Epithelial cell of proximal tubule (primary cell): ENCODE data around the gene C2orf81. TPM values are rescaled to one million over a fixed set of nuclear protein-coding genes. Genes with fewer than 3 reads are reported as not detected.

Source experiments
- DNase-seq: peaks from one replicate; pipeline ENCODE4 v3.0.0-alpha.2; 2011; ENCODE audit warnings: low read depth
- H3K4me3 ChIP-seq: 2 replicates; pipeline ENCODE4 v1.5.1; 2011; ENCODE audit warnings: low read depth, mild to moderate bottlenecking, low read length
- total RNA-seq: library from RNA; depleted of rRNA; stranded (reverse); fragments of >200 nt; gene quantifications from 2 replicates; pipeline ENCODE4 v1.2.3, GENCODE V29; 2015
- TF ChIP-seq, protein P1 (sequence below): conservative IDR thresholded peaks from 2 replicates; pipeline ENCODE4 v1.5.1; 2012; ENCODE audit warnings: low read depth, mild to moderate bottlenecking, low read length

Gene C2orf81
- total RNA-seq, 1 donor from 2014 or later, result 4.1 TPM

- TF ChIP-seq, protein P1, sequence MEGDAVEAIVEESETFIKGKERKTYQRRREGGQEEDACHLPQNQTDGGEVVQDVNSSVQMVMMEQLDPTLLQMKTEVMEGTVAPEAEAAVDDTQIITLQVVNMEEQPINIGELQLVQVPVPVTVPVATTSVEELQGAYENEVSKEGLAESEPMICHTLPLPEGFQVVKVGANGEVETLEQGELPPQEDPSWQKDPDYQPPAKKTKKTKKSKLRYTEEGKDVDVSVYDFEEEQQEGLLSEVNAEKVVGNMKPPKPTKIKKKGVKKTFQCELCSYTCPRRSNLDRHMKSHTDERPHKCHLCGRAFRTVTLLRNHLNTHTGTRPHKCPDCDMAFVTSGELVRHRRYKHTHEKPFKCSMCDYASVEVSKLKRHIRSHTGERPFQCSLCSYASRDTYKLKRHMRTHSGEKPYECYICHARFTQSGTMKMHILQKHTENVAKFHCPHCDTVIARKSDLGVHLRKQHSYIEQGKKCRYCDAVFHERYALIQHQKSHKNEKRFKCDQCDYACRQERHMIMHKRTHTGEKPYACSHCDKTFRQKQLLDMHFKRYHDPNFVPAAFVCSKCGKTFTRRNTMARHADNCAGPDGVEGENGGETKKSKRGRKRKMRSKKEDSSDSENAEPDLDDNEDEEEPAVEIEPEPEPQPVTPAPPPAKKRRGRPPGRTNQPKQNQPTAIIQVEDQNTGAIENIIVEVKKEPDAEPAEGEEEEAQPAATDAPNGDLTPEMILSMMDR, result no peak
- peak overlapping the region; percentile 72 for H3K4me3 ChIP-seq
- DNase-seq, result no peak
Measured at GRCh38 chr2:74440378-74441169, 19.2 kb upstream of the C2orf81 start.

- DNase-seq, result no peak
- TF ChIP-seq, protein P1, result no peak
- peak overlapping the region; percentile 72 for H3K4me3 ChIP-seq
Measured at GRCh38 chr2:74439803-74440377, 18.5 kb upstream of the C2orf81 start.

- DNase-seq, result no peak
- TF ChIP-seq, protein P1, result no peak
- peak overlapping the region; percentile 72 for H3K4me3 ChIP-seq
Measured at GRCh38 chr2:74439373-74439772, 18.0 kb upstream of the C2orf81 start.

DNA sequence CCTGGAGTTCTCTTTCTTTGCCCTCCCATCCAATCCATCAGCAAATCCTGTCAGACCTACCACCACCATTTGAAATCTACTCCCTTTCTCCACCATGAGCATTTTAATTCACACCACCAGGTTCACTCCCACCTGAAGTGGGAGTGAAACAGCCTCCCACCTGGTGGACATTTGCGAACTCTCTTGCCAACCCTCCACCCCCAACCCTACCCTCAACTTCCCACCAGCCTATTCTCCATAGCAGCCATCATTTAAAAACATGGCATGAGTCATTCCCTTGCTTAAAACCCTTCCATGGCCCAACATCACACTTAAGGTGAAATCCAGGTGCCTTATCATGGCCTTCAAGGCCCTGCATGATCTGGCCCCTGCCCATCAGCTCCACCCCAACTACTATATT, 16.8 kb upstream of the C2orf81 start:
- TF ChIP-seq, protein P1, result no peak
- no peak for DNase-seq
- H3K4me3 ChIP-seq, result no peak overlapping the region

DNA sequence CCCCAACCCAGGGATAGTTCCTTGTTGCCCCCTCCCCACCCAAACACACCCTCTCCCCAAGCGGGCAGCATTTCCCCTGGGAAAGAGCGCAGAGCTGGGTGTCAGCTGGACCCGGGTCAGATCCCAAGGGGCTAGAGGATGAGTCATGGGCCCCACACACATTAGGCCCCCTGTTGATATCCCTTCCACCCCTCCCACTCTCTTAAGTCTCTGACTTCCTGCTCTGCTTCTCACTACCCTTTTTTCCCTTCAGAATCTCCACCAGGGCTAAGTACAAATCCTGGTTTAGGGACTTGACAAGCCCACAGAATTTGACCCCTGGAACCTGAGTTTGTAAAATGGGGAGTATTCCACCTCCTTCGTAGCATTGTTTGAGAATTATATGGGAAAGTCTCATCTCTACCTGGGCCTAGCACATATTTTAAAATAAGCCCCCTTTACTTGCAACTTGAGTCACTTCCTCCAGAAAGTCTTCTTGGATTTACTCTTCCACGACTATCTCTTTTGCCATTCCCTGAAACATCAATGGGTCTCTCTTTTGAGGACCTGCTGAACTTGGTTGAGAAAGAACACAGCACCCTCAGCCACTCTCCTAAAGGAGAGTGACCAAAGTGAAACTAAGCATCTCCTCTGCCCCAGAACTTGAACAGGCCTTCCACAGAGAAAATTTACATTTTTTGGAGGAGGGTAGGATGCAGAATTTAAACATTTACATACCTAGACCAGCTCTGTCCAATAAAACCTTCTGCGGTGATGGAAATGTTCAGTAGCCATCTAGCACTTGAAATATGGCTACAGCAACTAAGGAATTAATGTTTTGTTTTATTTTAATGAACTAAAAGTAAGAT, 15.7 kb upstream of the C2orf81 start:
- H3K4me3 ChIP-seq, result no peak overlapping the region
- TF ChIP-seq, protein P1, result no peak
- DNase-seq, result no peak

DNA sequence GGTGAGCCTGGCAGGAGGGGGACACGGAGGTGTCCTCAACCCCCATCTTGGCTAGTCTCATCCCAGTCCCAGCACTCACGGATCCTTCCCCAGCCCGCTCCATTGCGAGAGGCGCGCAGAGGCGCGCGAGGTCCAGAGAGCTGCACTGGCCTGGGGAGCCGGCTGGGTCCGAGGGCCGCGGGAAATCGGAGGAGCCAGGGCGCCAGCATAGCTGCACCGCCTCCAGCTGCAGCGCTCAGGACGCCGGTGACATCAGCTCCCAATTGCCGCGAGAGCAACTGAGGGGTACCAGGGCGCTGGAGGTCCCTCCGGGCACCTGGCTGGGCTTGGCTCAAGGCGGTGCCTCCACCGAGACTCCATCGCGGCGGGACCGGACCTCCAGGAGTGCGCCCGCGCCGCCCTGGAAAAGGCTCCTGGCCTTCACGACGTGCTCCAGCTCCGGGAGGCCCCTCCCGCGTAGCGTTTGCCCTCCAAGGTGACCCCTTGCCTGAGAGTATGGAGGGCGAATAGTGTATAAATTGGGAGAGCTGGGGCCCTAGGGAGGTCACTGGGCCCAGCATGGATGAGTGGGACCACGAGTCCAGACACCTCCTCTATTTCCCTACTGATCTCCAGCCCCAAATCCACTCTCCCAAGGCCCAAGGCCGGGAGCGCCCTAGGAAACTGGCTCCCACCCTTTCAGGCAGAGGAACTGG, 14.8 kb upstream of the C2orf81 start:
- TF ChIP-seq, protein P1, result no peak
- no peak overlapping the region for H3K4me3 ChIP-seq
- no peak for DNase-seq
